Inferior parietal cortex (tissue), 1 donor: Measurements from ENCODE around the gene MAP3K10.
"Not testable (repeated sequence)": the region's sequence is repeated elsewhere in the genome, so short reads cannot be mapped to it uniquely, and the experiment has no call there.

ENCODE experiments used
- DNase-seq: peaks from one replicate; pipeline ENCODE4 v3.0.0-alpha.2; 2016; ENCODE audit errors: extremely low spot score

Gene MAP3K10

GRCh38 chr19:40190891-40191835 is at the start of gene MAP3K10:
MAP3K10 (plus strand) TSS chr19:40191426; CDS start chr19:40192032, 606 bp downstream.
- peak; percentile 79 for DNase-seq

- no peak for DNase-seq
These were observed 49.7 kb upstream of the MAP3K10 start for GRCh38 chr19:40141551-40141950.

GRCh38 chr19:40143612-40144011 is 47.6 kb upstream of the MAP3K10 start:
- peak; percentile 16 for DNase-seq

GRCh38 chr19:40144151-40144550 is 47.1 kb upstream of the MAP3K10 start:
- DNase-seq: peak; percentile 5

GRCh38 chr19:40144947-40145748 is 46.1 kb upstream of the MAP3K10 start:
- no peak for DNase-seq

- not testable (repeated sequence) for DNase-seq
These were observed 45.5 kb upstream of the MAP3K10 start for GRCh38 chr19:40145749-40146029.

- DNase-seq: no peak
These were observed 43.9 kb upstream of the MAP3K10 start for GRCh38 chr19:40147338-40147692.

- peak; percentile 31 for DNase-seq
These were observed 43.4 kb upstream of the MAP3K10 start for GRCh38 chr19:40147693-40148347.

GRCh38 chr19:40149501-40149900 is 41.7 kb upstream of the MAP3K10 start:
- no peak for DNase-seq

- DNase-seq: no peak
These were observed 41.1 kb upstream of the MAP3K10 start for GRCh38 chr19:40150170-40150569.

- no peak for DNase-seq
These were observed 37.0 kb upstream of the MAP3K10 start for GRCh38 chr19:40154121-40154680.

GRCh38 chr19:40155749-40156265 is 35.4 kb upstream of the MAP3K10 start:
- peak; percentile 58 for DNase-seq

- no peak for DNase-seq
These were observed 34.2 kb upstream of the MAP3K10 start for GRCh38 chr19:40157059-40157458.

- DNase-seq: no peak
These were observed 31.5 kb upstream of the MAP3K10 start for GRCh38 chr19:40159744-40160143.

- no peak for DNase-seq
These were observed 29.1 kb upstream of the MAP3K10 start for GRCh38 chr19:40162104-40162503.

GRCh38 chr19:40163541-40164129 is 27.6 kb upstream of the MAP3K10 start:
- DNase-seq: no peak

- no peak for DNase-seq
These were observed 25.8 kb upstream of the MAP3K10 start for GRCh38 chr19:40165362-40165937.

- not testable (repeated sequence) for DNase-seq
These were observed 21.5 kb upstream of the MAP3K10 start for GRCh38 chr19:40169482-40170302.

- not testable (repeated sequence) for DNase-seq
These were observed 20.8 kb upstream of the MAP3K10 start for GRCh38 chr19:40170303-40170989.
